ENCODE measurements around the gene WIPI1.

WIPI1 gene

GRCh38 chr17:68461122-68461539 is 3.8 kb upstream of the WIPI1 start:
- DNase-seq, result no peak

GRCh38 chr17:68460715-68461114 is 3.4 kb upstream of the WIPI1 start:
- DNase-seq, result no peak

GRCh38 chr17:68460146-68460545 is 2.9 kb upstream of the WIPI1 start:
- DNase-seq, result no peak

- DNase-seq, result no peak
Observed at GRCh38 chr17:68459037-68459639, 1.8 kb upstream of the WIPI1 start.

GRCh38 chr17:68458260-68459036 is 1.2 kb upstream of the WIPI1 start:
- DNase-seq, result no peak

- DNase-seq, result peak; percentile 97
Observed at GRCh38 chr17:68457539-68458259, 403 bp upstream of the WIPI1 start.

- peak; percentile 65 for DNase-seq
Observed at GRCh38 chr17:68456339-68457167, 743 bp downstream of the WIPI1 start.

- DNase-seq, result no peak
Observed at GRCh38 chr17:68455901-68456338, 1.4 kb downstream of the WIPI1 start.

- no peak for DNase-seq
Observed at GRCh38 chr17:68453991-68454665, 3.2 kb downstream of the WIPI1 start.

- no peak for DNase-seq
Observed at GRCh38 chr17:68452724-68453290, 4.5 kb downstream of the WIPI1 start.

- no peak for DNase-seq
Observed at GRCh38 chr17:68451670-68452354, 5.5 kb downstream of the WIPI1 start.

- DNase-seq, result no peak
Observed at GRCh38 chr17:68450801-68451200, 6.5 kb downstream of the WIPI1 start.

- DNase-seq, result no peak
Observed at GRCh38 chr17:68450391-68450790, 6.9 kb downstream of the WIPI1 start.

- DNase-seq, result no peak
Observed at GRCh38 chr17:68449021-68449739, 8.1 kb downstream of the WIPI1 start.

GRCh38 chr17:68446626-68447041 is 10.7 kb downstream of the WIPI1 start:
- no peak for DNase-seq

GRCh38 chr17:68445671-68446070 is 11.6 kb downstream of the WIPI1 start:
- DNase-seq, result no peak

- no peak for DNase-seq
Observed at GRCh38 chr17:68443972-68444464, 13.3 kb downstream of the WIPI1 start.

- no peak for DNase-seq
Observed at GRCh38 chr17:68441070-68441770, 16.1 kb downstream of the WIPI1 start.

GRCh38 chr17:68440526-68440925 is 16.8 kb downstream of the WIPI1 start:
- DNase-seq, result no peak
